ENCODE results near the gene MARCHF3.
A peak's percentile ranks its signal among the peaks of the same experiment; 100 is the strongest.
"Not testable (repeated sequence)": the region's sequence is repeated elsewhere in the genome, so short reads cannot be mapped to it uniquely, and the experiment has no call there.

The MARCHF3 gene

DNA sequence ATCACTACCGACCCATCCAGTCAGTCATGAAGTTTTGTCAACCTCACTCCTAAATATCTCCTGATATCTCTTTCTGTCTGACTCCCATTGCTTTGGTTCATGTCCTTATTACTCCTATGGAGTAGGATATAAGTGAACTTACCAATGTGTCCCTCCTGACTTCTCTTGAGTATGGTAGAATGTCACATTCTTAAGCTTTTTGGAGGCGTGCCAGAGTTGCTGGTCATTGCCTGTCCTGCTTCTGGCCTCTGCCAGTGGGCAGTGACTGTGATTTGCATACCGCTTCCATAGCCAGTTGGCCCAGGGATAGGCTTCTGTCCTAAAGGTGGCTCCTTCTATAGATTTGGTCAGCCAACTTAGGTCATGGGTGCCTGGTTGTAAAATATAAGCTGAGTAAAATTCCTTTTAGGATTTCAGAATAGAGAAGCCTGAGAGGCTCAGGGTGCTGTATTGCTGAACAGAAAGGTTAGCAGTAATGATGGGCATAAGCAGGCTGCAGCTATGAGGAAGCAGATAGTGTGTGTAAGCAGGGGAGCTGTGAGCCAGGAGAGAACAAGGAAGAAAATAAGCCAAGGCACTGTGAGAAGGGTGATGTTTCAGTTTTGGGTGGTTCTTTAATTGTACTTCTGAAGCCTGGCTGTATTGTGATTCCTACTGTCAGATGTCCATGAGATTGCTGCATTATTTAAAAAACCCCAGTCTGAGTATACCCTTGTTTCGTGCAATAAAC is 16.1 kb upstream of the MARCHF3 start:
- DNase-seq (ENCODE audit: low spot score): no peak

DNA sequence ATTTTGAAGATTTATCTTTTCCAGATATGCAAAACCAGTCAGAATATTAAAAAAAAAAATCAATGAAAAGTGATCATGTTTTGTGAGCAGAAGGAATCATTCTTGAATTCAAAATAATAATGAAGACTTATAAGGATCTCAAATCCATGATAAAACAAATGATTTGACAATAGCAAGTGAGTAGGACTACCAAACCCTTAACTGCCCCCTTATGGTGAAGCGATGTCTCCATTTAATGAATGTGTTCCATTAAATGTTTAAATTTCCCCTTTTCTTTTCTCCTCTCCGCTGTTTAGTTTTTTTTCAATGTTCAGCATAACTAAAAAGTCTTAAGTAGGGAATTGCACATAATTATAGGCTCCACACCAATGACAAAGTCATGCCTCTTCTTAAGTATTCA is 12.2 kb upstream of the MARCHF3 start:
- DNase-seq (ENCODE audit: low spot score): no peak

DNA sequence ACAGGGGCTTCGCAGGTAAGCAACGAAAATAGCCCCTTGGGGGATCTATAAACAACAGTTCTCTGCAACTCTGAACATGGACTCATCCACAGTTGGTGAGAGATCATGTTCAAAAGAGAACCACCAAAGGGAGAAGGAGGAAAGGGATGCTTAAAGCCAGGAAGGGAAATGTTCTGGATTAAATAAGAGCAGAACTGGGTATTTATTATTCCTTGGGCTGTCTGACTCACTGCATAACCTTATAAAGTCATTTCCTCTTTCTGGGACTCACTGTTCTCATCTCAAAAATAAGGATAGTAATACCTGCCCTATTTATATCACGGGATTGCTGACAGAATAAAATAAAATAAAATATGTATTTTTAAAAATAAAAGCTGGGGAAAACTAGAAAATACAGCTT is 11.2 kb upstream of the MARCHF3 start:
- DNase-seq (ENCODE audit: low spot score): no peak

DNA sequence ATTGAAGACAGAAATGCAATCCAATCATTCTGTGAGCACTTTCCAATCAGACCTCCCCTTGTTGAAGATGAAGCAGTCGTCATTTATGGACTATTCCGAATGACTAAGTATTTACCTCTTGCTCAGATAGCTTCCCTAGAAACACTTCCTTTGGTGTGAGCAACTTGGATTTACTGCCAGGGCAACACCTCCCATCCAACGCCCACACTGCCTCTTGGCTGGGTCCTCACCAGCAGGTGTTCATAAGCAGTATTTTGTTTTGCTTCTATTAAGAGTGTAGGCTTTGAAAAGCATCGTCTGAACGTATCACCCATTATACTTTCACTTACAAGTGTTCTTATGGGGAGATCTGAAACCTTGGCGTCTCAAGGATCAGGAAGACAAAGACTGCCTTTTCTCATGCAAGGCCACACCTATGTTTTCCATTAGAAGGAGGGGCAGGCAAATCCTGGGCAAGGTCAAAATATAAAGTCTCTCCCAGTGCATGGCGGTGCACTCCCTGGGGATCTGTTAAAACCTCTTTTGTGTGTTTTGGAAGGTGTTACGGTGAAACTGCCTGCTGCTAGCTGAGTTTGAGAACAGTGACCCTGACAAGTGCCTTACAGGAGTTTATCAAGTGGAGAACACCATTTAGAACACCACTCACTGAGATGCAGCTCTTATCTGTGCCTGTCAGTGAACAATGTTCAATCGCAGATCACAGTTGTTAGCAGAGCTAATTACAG is 10.6 kb upstream of the MARCHF3 start:
- no peak for DNase-seq (ENCODE audit: low spot score)

DNA sequence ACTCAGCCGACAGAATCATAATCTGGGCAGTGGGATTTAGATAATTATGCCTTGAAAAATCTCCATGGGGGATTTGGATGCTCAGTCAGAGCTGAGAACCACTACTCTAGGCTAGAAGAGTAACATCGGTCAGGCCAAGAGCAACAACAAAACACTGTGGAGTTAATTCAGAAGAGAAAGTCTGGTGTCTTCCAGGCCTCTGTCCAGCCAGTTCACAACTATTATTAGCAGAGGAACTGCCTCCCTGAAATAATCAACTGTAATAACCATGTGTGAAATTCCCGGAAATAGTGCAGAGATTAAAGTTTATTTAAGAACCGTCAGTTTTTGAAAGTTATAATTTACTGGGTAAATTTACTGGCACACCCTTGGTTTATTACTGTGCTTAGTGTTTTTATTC is 8.2 kb upstream of the MARCHF3 start:
- DNase-seq (ENCODE audit: low spot score): no peak

DNA sequence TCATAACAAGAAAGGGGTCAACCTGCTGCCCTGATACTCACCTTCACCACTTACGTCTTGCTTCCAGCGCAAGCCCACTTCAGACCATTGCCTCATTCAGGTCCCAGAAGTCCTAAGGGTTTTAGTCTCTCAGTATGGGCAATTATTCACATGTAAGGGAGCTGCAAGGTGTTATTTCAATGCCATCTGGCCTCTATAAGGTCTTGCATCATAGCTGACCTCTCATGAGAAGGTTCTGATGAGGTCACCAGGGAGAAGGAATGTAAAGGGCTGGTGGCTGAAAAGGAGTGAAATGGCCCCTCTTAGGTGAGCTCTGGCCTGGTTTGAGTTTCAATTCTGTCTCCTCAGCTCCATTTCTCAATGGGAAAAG is 1.5 kb upstream of the MARCHF3 start:
- DNase-seq (ENCODE audit: low spot score): no peak

DNA sequence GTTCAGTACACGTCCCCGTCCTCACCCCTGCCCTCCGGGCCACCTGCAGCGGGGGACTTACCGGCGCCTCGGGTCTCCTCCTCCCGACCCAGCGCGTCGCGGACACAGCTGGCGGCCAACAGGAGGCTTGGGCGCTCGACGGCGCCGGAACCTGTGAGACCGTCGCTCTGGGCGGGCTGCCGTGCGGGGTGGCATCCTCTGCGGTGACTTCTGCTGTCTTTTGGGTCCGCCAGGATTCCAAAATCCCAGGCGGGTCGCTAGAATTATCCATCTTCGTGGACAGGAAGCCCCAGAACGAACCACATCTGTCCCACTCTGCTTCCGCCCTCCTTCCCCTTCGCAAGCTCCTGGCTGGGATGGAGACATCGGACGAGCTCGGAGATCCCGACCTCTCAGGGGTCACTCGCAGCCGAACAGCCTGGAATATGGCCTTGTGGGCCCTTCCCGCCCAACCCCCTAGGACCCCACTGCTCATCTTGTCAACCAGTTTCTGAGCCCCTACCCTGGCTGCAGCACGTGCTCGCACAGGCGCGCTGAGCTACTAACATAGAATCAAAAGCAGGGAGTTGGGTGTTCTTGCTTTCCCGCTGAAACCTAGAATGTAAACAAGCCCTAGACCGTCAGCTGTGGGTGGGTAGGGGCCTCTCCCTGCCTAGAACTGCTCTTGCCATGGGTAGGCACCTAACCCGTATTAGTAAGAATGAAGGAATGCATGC is 947 bp upstream of the MARCHF3 start:
- no peak for DNase-seq (ENCODE audit: low spot score)

DNA sequence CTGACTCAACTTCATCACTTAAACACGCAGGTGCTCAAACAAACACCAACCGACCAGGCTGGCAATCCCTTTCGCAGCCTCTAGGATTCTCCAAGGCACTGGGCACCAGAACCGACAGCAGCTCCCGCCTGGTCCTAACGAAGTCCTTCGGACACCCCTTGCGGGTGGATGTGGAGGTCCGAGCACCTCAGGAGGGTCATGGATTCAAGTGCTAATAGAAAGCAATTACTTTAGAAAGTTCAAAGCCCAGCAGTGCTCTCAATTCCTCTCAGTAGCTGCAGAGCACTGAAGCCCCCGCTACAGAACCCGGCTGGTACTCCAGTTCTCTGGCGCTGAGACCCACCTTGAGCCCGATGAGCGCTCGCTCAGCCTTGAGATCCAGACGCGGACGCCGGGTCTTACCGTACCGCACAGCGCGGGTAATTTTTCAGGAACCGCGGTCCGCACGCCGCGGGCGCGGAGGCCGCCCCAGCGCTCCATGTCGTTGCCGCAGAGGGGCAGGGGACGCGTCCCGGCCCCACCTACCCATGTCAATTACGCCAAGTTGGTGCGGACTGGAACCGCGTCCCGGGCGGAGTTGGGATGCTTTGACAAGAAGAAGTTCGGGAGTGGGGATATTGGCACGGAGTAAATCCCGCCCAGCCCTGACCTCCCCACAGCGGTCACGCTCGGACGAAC is 638 bp downstream of the MARCHF3 start:
- DNase-seq (ENCODE audit: low spot score): peak; percentile 69

DNA sequence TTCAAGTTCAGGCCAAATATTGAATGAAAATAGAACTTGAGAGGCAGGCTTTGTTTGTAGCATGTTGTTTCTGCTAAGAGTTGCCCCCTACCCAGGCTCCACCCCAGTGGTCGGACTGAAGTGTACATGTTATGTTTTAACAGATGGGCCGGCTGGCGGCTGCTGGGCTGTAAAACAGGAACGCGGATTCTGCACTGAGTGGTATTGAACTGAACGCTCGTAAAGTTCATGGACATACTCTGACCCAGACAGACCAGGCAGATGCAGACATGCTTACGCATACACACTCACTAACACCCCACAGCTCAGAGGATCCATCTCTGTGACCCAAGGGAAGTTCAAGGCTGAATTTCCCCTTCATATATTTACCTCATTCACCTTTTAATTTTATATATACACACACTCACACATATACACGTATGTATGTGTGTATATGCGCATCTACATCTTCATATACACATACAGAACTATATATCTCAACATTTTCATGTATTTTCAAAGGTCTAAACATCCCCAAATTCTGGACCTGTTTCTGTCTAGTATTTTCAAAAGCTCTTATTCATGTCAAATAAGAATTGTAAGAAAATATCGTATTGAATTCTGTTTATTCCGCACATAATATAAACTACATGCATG is 1.4 kb downstream of the MARCHF3 start:
- no peak for DNase-seq (ENCODE audit: low spot score)

DNA sequence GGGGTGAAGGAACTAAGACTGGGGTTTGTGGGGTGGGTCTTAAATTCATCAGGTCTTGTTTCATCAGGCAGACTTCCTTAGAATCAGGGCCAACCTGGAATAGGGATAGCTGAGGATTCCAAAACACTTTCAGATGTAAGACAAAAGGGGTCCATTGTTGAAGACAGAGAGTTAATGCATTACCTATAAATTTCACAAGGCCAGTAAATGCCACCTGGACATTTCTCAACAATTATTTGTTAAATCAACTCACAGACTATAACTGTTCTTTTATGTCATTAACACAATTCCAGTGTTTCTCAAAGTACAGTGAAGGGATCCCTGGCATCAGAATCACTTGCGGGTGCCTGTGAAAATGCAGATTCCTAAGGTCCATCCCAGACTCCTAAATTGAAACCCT is 2.8 kb downstream of the MARCHF3 start:
- no peak for DNase-seq (ENCODE audit: low spot score)

DNA sequence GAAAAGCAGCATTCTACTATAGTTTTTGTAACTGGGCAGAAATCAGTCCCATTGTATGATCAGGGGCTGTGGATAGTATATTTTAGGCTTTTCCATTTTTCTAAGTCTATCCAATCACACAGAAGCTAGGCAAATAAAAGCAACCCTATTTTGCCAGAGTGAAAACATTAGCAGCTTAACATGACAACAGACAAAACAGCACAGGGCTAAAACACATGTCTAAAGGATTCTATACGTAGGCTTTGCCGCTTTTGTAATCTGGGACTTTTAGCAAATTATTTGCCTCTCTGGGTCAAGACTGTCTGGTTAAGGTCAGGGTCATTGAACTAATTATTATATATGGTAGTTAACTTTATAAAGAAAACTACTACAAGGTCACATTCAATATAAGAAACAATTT is 4.2 kb downstream of the MARCHF3 start:
- DNase-seq (ENCODE audit: low spot score): no peak

DNA sequence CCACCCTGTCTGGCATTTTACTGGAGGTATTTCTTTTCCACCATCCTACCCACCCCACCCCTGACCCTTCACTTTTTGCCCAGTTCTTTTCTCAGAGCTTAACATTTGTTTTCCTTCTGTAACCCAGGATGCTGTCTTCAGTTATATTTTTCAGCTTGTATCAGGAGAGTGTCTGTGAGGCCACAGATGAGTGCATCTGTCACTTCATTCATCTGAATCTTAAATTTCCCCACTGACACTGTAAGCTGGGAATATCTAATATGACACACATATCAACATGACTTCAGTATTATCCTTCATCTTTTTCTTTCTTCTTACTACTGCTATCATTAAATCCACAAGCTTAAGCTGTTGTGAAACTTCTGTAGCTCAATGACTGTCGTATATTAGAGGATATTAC is 4.9 kb downstream of the MARCHF3 start:
- DNase-seq (ENCODE audit: low spot score): no peak

DNA sequence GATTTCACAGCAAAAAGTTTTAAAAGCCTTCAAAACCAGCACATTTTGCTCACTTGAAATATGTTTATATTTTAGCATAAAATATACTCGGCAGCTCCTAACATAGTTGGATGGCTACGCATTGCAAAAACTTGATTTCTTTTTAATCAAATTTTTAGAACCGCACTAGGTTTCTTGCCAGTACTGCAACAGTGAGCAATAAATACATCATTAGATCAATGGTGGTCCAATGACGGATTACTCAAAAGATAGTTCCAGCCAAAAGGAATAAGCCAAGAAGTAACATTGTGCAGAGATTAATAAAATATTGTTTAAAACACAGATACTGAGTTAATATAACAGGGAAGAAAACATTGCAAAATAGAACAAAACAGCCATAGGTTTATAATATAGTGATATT is 5.5 kb downstream of the MARCHF3 start:
- DNase-seq (ENCODE audit: low spot score): no peak

DNA sequence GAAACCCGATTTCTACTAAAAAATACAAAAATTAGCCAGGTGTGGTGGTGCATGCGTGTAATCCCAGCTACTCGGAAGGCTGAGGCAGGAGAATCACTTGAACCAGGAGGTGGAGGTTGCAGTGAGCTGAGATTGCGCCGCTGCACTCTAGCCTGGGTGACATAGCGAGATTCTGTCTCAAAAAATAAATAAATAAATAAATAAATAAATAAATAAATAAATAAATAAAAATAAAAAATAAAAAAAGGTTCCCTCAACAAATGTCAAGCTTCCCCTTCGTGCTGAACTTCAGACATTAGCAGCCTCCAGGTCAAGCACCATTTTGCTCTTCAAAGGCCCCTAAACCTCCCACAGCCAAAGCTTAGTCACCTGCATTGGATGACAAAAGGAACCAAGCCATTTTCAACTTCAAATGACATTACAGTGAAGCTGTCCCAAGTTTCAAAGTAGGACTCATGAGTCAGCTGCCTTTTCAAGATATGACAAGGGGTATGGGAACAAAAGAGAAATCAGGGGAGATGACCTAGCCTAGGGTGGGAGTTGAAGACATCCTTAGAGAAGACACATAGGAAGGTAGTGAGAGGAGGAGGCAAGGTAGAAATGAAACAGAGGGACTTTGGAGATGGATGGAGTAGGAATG is 6.7 kb downstream of the MARCHF3 start:
- not testable (repeated sequence) for DNase-seq (ENCODE audit: low spot score)

DNA sequence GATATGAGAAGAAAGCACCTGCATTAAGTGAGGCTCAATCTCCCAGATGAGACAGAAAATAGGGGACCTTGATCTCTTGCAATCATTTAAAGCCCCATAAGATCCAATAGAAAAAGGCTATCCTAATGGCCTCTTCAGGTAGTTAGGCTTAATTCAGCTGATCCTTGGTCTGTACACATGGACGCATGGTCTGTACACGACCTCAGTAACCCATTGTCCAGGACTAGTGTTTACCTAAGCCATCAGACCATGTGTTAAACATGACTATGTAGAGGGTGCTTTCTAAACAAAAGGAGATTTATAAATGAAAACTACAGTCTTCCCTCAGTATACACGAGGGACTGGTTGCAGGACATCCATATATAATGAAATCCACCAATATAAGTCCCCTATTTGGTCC is 7.5 kb downstream of the MARCHF3 start:
- no peak for DNase-seq (ENCODE audit: low spot score)

DNA sequence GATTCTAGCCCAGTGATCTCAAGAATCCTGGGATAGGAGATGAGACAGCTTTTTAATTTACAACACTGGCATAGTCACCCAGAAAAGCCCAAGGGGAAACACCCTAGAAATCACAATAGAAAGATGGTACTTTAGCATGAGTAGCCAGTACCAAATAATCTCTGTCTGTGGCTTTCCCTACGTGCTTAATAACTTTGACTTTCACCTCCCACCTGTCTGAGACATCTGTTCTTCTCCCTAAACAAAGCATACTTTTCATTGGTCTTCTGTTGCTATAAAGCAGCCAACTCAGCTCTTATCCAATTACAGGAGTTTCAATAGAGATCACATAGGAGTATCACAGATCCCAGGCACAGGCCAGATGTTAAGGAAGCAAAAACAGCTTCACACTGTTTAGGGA is 10.4 kb downstream of the MARCHF3 start:
- no peak for DNase-seq (ENCODE audit: low spot score)

DNA sequence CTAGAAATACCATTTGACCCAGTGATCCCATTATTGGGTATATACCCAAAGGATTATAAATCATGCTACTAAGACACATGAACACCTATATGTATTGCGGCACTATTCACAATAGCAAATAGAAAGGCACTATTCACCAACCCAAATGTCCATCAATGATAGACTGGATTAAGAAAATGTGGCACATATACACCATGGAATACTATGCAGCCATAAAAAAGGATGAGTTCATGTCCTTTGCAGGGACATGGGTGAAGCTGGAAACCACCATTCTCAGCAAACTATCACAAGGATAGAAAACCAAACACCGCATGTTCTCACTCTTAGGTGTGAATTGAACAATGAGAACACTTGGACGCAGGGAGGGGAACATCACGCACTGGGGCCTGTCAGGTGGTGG is 13.6 kb downstream of the MARCHF3 start:
- not testable (repeated sequence) for DNase-seq (ENCODE audit: low spot score)

DNA sequence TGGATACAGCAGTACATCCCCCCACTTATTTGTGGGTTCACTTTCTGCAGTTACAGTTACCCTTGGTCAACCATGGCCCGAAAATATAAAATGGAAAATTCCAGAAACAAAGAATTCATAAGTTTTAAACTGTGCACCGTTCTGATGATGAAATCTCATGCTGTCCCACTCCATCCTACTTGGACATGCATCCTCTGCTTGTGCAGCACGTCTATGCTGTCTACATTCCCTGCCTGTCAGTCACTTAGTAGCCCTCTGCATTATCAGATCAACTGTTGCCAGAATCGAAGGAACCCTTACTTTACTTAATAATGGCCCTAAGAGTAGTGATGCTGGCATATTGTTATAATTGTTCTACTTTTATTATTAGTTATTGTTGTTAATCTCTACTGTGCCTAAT is 14.6 kb downstream of the MARCHF3 start:
- no peak for DNase-seq (ENCODE audit: low spot score)

DNA sequence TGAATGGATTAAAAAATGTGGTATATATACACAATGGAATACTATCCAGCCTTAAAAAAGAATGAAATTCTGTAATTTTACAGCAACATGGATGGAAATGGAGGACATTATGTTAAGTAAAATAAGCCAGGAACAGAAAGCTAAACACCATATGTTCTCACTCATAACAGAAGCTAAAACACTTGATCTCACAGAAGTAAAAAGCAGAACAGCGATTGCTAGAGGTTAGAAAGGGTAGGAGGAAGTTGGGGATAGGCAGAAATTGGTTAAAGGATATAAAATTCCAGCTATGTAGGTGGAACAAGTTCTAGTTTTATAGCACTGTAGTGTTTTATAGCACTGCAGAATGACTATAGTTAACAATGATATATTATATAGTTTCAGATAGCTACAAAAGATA is 15.8 kb downstream of the MARCHF3 start:
- DNase-seq (ENCODE audit: low spot score): no peak

DNA sequence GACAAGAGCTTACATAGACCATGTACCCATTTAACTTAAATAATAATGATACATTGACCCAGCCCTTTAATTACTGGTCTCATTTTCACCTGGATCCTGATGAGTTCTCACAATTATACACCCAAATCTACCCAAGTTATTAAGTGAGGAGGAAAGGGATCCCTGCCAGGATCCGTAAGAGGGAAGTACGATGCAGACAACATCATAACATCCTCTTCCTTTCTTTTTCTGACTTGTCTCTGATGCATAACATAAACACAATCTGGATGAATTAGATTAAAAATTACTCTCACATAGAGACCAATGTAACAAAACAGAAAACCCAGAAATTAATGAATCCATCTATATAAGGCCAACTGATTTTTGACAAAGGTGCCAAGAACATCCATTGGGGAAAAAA is 17.0 kb downstream of the MARCHF3 start:
- no peak for DNase-seq (ENCODE audit: low spot score)

DNA sequence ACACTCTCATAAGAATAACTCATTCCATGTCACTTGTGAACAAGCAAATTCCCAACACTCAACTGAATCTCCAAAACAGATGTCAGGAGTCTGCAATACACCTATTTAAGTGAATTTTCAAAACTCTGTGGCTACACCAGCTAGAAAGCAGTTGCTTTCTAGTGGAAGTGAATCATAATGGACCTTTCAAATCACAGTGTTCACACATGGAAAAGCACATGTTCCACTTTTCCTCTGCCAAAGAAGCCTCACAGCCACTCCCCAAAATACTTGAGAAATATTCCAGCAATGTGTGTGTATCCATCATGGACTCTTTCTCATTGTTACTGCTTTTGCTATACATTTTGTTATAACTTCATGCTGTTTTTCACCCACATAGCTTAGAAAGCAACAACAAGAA is 17.4 kb downstream of the MARCHF3 start:
- no peak for DNase-seq (ENCODE audit: low spot score)
